ENCODE results near the gene MED10.

Gene MED10

DNA sequence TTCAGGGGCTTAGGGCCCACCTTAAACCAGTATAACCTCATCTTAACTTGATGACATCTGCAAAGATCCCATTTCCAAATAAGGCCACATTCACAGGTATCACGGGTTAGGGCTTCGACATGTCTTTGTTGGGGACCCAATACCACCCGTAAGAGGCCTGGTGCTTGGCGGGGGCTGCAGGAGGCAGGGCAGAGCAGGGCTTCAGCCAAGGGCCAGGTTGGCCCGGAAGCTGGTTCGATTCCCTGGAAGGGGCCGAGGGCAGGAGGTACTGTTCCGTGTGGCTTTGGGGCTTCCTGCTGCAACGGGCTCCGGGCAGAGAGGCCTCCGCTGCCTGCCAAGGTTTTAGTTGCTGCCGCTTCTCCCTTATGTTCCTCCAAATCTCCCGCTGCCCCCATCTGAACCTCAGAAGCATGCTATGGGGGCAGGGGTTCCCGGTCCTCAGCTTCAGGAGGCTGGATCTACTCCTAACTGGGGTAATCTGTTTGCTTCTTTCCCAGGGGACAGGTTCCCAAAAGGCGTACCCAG is 29.8 kb downstream of the MED10 start:
- no peak for DNase-seq

GRCh38 chr5:6347673-6348072 is 30.7 kb downstream of the MED10 start:
- no peak for DNase-seq

- no peak for DNase-seq
Observed at GRCh38 chr5:6347165-6347564, 31.2 kb downstream of the MED10 start.

DNA sequence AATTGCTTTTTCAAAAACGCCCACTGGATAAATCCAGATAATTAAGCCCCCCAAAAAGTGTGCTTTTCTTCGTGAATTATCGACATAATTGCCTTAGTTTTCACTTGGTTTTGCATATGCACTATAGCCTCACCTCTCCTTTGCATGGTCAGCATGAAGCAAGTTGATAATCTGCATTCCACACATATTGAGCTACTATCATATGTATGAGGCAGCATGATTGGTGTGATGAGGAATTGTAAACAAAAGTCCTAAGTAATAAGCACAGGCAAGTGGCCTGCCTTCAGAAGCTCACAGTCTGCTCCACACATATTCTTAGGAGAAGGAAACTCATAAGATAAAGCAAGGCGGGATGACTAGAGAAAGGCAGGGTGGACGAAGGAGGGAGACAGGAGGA is 33.8 kb downstream of the MED10 start:
- DNase-seq = no peak

- no peak for DNase-seq
Observed at GRCh38 chr5:6343951-6344592, 34.3 kb downstream of the MED10 start.

- peak; percentile 94 for DNase-seq
Observed at GRCh38 chr5:6342689-6343315, 35.5 kb downstream of the MED10 start.

GRCh38 chr5:6340100-6340499 is 38.2 kb downstream of the MED10 start:
- no peak for DNase-seq

DNA sequence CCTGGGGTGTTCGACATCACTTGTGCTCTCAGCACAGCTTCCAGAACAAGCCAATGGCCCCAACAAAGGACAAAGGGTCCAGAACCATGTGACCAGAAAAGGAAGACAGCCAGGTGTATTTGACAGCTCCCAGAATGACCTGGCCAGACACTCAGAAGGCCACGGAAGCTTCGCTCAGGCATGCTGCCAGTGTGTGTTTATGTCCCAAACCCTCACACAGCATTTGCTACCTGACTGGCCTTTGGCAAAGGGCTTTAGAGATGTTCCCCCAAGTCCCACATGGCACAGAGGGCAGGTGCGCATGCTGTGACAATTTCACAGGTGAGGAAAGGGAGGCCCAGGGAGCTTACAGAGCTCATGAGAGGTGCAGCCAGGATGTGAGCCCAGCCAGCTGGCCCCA is 39.5 kb downstream of the MED10 start:
- no peak for DNase-seq

GRCh38 chr5:6338135-6338534 is 40.2 kb downstream of the MED10 start:
- no peak for DNase-seq

DNA sequence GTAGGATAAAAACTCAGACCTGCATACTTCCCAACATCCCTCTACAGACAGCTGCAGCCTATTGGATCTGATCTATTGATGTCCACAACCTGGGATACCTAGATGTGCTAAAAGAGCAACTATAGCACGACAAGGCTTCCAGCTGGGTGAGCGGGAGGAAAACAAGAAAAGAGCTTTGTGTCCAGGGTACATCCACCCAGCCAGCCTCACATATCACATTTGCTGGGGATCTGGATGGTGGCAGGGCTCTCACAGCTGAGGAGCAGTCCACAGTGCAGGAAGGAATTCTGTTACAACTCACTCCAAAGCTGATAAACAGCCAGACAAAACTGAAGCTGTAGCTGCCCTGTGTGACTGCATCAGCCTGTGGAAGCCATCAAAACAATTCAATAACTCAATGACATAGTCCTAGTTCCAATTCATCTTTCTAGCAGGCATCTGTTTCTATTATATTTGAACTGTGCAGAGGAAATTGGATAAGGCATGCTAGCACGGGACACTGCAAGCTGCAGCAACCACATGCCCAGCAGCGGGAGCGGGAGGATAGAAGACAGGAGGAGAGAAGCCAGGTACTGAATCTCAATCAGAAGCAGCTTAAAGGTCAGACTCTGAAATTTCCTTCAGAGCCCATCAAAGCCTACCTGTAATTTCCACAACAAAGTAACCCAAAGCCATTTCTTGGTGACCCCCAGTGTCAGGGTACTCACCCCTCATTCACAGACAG is 45.0 kb downstream of the MED10 start:
- DNase-seq = no peak

DNA sequence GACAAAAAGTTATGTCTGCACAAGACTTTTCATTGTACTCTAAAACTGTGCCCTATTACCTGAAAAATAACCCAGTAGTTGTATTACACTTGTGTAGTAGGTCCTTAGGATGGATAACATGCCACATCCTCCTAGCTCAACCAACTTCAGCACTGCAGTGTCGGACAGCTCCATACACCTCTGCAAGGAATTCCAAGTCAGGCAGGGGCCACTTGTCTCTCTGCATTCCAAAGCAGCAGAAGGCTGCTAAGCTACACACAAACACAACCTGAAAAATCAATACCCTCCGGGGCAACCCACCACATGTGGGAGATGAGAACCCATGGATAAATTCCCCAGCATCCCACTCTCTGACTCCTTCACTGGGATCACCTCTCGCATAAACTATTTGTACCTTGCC is 50.2 kb downstream of the MED10 start:
- no peak for DNase-seq

DNA sequence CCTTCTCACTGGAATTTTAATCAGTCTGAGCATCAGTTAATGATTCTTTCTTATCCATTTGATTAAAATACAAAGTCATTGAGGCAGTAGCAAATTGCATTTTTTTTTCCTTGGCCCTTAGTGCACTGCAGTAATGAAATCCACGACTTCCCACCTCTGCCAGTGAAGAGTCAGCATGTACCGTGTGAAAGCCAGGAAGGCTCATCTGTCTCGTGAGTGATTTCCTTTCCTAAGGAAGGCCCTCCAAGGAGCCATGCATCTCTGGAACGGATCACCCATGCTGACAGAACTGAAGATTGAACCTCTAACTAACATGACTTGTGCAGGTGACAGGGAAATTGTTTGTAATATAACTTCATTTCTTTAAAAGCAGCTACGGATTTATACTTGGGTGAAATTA is 51.6 kb downstream of the MED10 start:
- DNase-seq = no peak

DNA sequence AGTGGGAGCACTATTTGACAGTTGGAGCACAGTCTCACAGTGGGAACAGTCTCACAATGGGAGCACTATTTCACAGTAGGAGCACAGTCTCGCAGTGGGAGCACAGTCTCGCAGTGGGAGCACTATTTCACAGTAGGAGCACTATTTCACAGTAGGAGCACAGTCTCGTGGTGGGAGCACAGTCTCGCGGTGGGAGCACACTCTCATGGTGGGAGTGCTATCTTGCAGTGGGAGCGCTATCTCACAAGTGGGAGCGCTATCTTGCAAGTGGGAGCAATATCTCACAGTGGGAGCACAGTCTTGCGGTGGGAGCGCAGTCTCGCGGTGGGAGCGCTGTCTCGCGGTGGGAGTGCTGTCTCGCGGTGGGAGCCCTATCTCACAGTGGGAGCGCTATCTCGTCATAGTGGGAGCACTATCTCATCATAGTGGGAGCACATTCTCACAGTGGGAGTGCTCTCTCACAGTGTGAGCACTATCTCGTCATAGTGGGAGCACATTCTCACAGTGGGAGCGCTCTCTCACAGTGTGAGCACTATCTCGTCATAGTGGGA is 56.1 kb downstream of the MED10 start:
- no peak for DNase-seq

All from NCI-H2107 (cell line).